Lung (tissue), 12 donors: ENCODE measurements around the gene IL34. TPM values are rescaled to one million over a fixed set of nuclear protein-coding genes. Genes with fewer than 3 reads are reported as not detected.
"Not testable (repeated sequence)": the region's sequence is repeated elsewhere in the genome, so short reads cannot be mapped to it uniquely, and the experiment has no call there.

Experiments used
- ATAC-seq: fragments of 200-7000 bp; cut with Tn5 transposase; one replicate; pipeline ENCODE4 v1.9.1; 2020; ENCODE audit warnings: moderate number of reproducible peaks; ENCODE audit not compliant: insufficient read depth, low FRiP score
- DNase-seq, 3 donors: peaks; one replicate each; pipeline ENCODE4 v3.0.0-alpha.2; 2013 to 2017
- H3K27ac ChIP-seq, 2 donors: one replicate each; pipeline ENCODE4 v1.5.1; 2013; ENCODE audit warnings: mild to moderate bottlenecking in 2 of 2, moderate library complexity in 2 of 2, control low read depth in 1 of 2, inconsistent platforms in 1 of 2, low read depth in 1 of 2, low read length in 1 of 2
- H3K27me3 ChIP-seq, 3 donors: one replicate each; pipeline ENCODE4 v1.5.1; 2013; ENCODE audit warnings: low read length in 2 of 3; ENCODE audit not compliant: control insufficient read depth in 3 of 3, insufficient read depth in 3 of 3
- H3K36me3 ChIP-seq, 4 donors: one replicate each; pipeline ENCODE4 v1.5.1; 2013; ENCODE audit warnings: low read length in 4 of 4, mild to moderate bottlenecking in 1 of 4, moderate library complexity in 1 of 4; ENCODE audit not compliant: control insufficient read depth in 4 of 4, insufficient read depth in 4 of 4
- H3K4me1 ChIP-seq, 5 donors: one replicate each; pipeline ENCODE4 v1.5.1; 2013; ENCODE audit warnings: low read length in 5 of 5, mild to moderate bottlenecking in 2 of 5, moderate library complexity in 1 of 5; ENCODE audit not compliant: control insufficient read depth in 5 of 5, insufficient read depth in 5 of 5
- H3K4me3 ChIP-seq: one replicate; pipeline ENCODE4 v1.5.1; 2013; ENCODE audit warnings: mild to moderate bottlenecking, control low read depth, moderate library complexity
- H3K9ac ChIP-seq, 2 donors: one replicate each; pipeline ENCODE4 v1.5.1; 2013; ENCODE audit warnings: low read length in 2 of 2, control low read depth in 1 of 2; ENCODE audit not compliant: insufficient read depth in 1 of 2
- H3K9me3 ChIP-seq, 4 donors: one replicate each; pipeline ENCODE4 v1.5.1; 2013; ENCODE audit warnings: low read length in 3 of 4, mild to moderate bottlenecking in 1 of 4, moderate library complexity in 1 of 4; ENCODE audit not compliant: control insufficient read depth in 4 of 4, insufficient read depth in 3 of 4
- CTCF ChIP-seq: IDR thresholded peaks from 2 replicates; pipeline ENCODE4 v1.5.1; 2012; ENCODE audit warnings: mild to moderate bottlenecking; ENCODE audit errors: control extremely low read depth, extremely low read depth
- WGBS, 2 donors: extraction: QIAGEN DNeasy Blood & Tissue Kit; methylation state at CpG; one replicate each; pipeline ENCODE4 v1.1.7; 2013; 5-methylcytosine and 5-hydroxymethylcytosine counted together
- polyA plus RNA-seq, 2 donors: library from polyadenylated mRNA; stranded (reverse); fragments of 200-250 nt; gene quantifications; one replicate each; pipeline ENCODE4 v1.2.1, GENCODE V29; 2013
- total RNA-seq, 2 donors: library from RNA; depleted of rRNA in 1 of 2; stranded (reverse); fragments of >200 nt in 1 of 2; gene quantifications; one replicate each; pipeline ENCODE4 v1.2.1, GENCODE V29; 2014 to 2021
- donor health status: control.
- donor health status: control.
- donor health status: Bipolar disorder and iron deficiency.
- donor health status: healthy.
- donor health status: DM: yes; HTN: yes; CAD: no.

The IL34 gene
- total and polyA plus RNA-seq, 4 donors, result 1.5 to 13.0 (median 7.1) TPM

- no peaks in the 10 kb centered on the region for H3K36me3 ChIP-seq
- peaks cover 0 to 7% (median under 1%) of the 10 kb centered on the region in 4 donors for H3K9me3 ChIP-seq
- WGBS, 2 donors, result 85 to 89% methylated on average over 3 of the region's 3 CpGs
- no peak for DNase-seq
- peaks cover 0 to 3% (median 0%) of the 10 kb centered on the region in 5 donors for H3K4me1 ChIP-seq
- no peak for TF ChIP-seq CTCF
- no peak overlapping the region for H3K27ac ChIP-seq
- no peak overlapping the region for H3K9ac ChIP-seq
- H3K4me3 ChIP-seq, result no peak overlapping the region
- no peaks in the 10 kb centered on the region for H3K27me3 ChIP-seq
- no peak for ATAC-seq
These were observed 18.7 kb upstream of the IL34 start for GRCh38 chr16:70627696-70628095.

- Histone ChIP-seq H3K9ac (no peak overlapping the region), H3K9me3 (peaks cover 0 to 7% (median 2%) of the 10 kb centered on the region in 4 donors), H3K36me3 (no peaks in the 10 kb centered on the region), H3K4me3 (no peak overlapping the region), H3K27ac (no peak overlapping the region), H3K27me3 (no peaks in the 10 kb centered on the region), H3K4me1 (peaks cover 0 to 9% (median 0%) of the 10 kb centered on the region in 5 donors)
- peak in 2 of 3 donors; percentile 58 to 79 for DNase-seq
- TF ChIP-seq CTCF, result no peak
- ATAC-seq, result no peak
- WGBS, 2 donors, result 89 to 93% methylated on average over 3 of the region's 3 CpGs
These were observed 15.2 kb upstream of the IL34 start for GRCh38 chr16:70630960-70631745.

DNA sequence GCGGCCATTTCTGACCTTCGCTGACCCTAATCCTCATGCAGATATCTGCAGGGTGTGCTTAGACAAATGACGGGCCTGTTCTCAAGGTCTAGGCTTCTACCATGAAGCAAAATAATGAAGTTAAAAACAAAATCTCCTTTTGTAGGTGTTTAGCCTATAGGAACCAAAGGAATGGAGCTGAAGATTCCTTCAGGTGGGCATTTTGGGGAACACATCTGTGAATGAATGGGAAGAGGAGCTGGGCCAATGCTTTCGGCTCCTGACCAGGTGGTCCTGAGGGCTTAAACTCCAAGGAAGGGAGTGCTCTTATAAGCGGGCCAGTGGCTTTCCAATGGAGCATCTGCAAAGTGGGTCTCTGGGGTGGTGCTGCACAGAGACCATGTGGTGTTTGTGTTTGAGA is 14.1 kb upstream of the IL34 start:
- peaks cover 0 to 7% (median 2%) of the 10 kb centered on the region in 4 donors for H3K9me3 ChIP-seq
- no peaks in the 10 kb centered on the region for H3K36me3 ChIP-seq
- no peaks in the 10 kb centered on the region for H3K27me3 ChIP-seq
- DNase-seq (no peak), ATAC-seq (no peak)
- no peak overlapping the region for H3K4me3 ChIP-seq
- 93 to 96% methylated on average over 5 of the region's 5 CpGs for WGBS, 2 donors
- TF ChIP-seq CTCF, result no peak
- no peak overlapping the region for H3K27ac ChIP-seq
- H3K9ac ChIP-seq, result no peak overlapping the region
- peaks cover 0 to 9% (median 0%) of the 10 kb centered on the region in 5 donors for H3K4me1 ChIP-seq

GRCh38 chr16:70633617-70634016 is 12.7 kb upstream of the IL34 start:
- ATAC-seq, H3K27ac ChIP-seq, H3K9ac ChIP-seq, H3K36me3 ChIP-seq, DNase-seq, H3K4me3 ChIP-seq, H3K9me3 ChIP-seq, H3K27me3 ChIP-seq, H3K4me1 ChIP-seq: not testable (repeated sequence)
- WGBS, 2 donors, result 82 to 89% methylated on average over 10 of the region's 10 CpGs
